Measurements from ENCODE around the gene CORO1A. TPM values are rescaled to one million over a fixed set of nuclear protein-coding genes. Genes with fewer than 3 reads are reported as not detected.
"Not testable (repeated sequence)": the region's sequence is repeated elsewhere in the genome, so short reads cannot be mapped to it uniquely, and the experiment has no call there.

CORO1A gene
- polyA plus RNA-seq (2013, experiment 1 of 2; ENCODE audit: insufficient read length) = 9.2 TPM
- 2.3 TPM for polyA plus RNA-seq (2013, experiment 2 of 2; ENCODE audit: insufficient read length)

DNA sequence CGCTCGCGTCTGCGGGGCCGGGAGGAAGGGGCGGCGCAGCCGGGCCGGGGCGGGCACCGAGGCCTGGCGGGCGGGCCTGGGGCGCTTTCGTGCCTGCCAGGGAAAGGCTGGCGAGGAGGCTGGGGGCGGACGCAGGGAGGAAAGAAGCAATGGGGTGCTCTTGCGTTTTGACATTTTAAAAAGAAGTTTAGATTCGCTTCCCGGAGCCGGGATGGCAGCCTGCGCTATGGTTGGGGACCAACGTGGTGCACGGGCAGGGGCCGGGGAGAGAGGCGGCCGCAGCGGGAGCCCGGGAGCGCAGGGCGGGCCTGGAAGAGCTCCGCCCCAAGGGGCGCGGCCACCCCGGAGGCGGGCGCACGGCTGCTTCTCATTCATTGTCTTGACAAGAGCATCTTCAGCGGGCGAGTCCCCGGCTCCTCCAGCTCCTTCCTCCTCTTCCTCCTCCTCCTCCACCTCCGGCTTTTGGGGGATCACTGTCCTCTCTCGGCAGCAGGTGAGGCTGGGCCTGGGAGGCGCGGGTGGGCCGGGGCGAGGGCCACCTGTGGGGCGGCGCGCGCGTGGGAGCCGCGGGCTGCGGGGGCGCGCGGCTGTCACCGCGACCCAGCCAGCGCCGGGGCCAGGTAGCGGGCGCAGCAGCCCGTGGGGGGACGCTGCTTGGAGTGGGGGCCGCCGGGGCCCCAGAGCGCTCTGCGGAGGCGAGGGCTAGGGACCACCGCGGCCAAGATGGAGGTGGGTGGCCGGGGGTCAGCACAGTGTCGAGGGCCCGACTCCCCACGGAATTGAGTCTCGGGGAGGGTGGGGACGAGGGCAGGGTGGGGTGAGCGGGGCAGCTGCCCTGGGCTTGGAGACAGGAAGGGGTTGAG is at the start of gene CORO1A:
TSS of gene CORO1A (plus strand) at position 370 of the 863 bp plus-strand sequence. CDS start 1,608 bp downstream, outside the sequence.
- peak; percentile 77 for DNase-seq

DNA sequence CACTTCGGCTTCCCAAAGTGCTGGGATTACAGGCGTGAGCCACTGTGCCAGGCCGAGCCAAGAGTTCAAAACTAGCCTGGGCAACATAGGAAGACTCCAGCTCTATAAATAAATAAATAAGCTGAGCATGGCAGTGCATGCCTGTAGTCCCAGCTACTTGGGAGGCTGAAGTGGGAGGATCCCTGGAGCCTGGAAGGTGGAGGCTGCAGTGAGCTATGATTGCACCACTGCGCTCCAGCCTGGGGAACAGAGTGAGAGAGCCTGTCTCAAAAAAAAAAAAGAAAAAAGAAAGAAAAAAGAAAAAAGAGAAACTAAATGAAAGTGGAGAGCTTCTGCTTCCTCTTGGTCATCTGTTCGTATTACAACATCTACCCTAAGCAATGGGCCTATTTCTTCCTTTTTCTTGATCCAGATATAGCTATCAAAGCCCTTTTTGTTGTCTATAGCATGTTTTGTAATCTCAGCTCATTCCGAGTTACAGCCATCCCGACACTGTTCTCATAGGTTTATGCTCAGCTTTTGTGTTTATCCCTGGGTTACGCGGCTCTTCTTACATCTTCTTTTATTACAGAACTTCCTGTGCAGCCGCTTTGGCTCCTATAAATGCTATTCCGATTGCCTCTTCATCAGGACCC is 46.3 kb upstream of the CORO1A start:
- no peak for DNase-seq

DNA sequence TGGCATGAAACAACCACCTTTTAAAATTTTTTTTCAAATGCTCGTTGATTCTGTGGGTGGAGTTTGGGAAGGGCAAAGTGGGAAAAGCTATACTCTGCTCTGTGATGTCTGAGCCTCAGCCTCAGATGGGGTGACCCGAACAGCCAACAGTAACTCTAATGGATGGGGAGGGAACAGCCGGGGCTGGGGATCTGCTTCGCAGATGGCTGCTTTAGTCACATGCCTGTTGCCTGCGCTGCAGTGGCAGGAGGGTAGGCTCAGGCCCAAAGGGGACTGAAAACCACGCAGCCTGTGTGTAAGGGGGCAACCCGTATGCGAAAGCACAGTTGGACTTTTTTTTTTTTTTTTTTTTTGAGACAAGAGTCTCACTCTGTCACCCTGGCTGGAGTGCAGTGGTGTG is 45.5 kb upstream of the CORO1A start:
- DNase-seq = no peak

DNA sequence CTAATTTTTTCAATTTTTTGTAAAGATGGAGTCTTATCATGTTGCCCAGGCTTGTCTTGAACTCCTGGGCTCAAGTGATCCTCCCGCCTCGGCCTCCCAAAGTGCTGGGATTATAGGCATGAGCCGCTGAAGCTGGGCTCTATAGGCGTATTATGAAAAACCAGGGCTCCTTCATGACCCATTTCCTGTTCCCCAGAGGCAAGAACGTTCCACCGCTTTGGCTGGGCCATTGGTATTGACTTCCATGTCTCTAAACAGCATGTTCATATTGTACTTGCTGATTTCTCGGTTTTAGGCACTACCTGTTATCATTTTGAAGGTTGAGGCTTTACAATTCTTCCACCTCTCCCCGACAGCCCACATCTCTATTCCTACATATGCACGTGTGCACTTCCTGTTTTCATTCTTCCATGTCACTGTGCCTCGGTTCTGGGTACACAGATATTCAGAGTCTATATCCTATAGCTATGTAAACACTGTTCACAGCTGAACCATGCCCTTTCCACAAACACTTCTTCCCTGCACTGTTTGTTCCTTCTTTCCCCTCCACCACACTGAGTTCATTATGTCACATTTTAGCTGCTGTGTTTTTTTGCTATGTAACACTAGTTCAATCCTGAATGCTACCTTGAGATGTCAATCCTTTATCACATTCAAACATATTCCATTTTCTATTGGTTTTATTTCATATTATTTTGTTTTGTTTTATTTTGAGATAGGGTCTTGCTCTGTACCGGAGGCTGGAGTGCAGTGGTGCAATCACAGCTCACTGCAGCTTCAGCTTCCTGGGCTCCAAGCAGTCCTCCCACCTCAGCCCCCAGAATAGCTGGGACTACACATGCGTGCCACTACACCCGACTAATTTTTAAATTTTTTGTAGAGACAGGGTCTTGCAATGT is 43.6 kb upstream of the CORO1A start:
- no peak for DNase-seq

DNA sequence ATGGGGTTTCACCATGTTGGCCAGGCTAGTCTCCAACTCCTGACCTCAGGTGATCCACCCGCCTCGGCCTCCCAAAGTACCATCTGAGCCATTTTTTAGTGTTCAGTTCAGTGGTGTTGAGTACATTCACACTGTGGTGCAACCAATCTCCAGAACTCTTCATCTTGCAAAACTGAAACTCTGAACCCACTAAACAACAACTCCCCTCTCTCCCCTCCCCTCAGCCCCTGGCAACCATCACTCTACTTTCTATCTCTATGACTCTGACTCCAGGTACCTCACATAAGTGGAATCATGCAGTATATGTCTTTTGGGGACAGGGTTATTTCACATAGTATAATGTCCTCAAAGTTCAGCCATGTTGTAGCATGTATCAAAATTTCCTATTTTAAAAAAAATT is 41.7 kb upstream of the CORO1A start:
- no peak for DNase-seq

DNA sequence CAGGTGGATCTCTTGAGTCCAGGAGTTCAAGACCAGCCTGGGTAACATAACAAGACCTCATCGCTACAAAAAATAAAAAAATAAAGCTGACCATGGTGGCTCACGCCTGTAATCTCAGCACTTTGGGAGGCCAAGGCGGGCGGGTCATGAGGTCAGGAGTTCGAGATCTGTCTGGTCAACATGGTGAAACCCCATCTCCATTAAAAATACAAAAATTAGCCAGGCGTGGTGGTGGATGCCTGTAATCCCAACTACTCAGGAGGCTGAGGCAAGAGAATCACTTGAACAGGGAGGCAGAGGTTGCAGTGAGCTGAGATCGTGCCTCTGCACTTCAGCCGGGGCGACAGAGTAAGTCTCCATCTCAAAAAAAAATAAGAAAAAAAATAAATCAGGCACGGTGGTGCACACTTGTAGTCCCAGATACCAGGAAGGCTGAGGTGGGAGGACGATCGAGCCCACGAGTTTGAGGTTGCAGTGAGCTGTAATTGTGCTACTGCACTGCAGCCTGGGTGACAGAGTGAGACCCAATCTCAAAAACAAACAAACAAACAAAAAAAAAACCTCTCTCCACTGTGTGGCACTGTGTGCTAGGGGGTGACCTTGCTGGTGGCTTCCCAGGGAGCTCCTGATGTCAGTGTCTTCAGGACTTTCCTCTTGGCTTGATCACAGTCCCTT is 40.6 kb upstream of the CORO1A start:
- no peak for DNase-seq

DNA sequence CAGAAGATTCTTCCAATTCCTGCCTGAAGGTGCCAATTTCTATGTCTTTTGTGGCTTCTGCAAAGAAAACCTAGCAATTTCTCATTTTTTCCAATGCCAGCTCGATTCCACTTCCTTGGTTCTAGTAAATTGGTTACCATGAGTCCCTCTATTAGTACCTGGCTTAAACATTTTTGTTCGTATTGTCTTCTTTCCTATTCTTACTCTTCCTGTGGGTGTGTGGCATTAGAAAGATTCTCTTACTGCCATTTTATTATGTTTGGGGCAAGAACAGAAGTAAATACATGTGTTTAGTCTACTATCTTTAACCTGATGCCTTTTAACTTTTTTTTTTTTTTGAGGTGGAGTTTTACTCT is 40.1 kb upstream of the CORO1A start:
- no peak for DNase-seq

DNA sequence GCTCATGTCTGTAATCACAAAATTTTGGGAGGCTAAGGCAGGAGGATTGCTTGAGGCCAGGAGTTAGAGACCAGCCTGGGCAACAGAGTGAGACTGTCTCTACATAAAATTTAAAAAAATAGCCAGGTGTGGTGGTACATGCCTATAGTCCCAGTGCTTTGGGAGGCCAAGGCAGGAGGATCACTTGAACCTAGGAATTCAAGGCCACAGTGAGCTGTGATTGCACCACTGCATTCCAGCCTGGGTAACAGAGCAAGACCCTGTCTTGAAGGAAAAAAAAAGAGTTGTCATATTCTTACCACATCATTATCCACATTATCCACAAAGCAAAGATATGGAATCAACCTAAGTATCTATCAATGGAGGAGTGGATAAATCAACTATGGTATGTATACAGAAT is 39.4 kb upstream of the CORO1A start:
- no peak for DNase-seq

DNA sequence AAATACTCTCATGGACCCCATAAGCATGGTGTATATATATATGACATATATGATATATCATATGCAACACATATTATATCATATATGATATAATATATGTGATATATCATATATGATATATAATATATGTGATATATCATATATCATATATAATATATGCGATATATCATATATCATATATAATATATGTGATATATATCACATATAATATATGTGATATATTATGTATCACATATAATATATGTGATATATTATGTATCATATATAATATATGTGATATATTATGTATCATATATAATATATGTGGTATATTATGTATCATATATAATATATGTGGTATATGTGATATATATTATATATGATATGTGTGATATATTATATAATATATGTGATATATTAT is 38.5 kb upstream of the CORO1A start:
- no peak for DNase-seq

DNA sequence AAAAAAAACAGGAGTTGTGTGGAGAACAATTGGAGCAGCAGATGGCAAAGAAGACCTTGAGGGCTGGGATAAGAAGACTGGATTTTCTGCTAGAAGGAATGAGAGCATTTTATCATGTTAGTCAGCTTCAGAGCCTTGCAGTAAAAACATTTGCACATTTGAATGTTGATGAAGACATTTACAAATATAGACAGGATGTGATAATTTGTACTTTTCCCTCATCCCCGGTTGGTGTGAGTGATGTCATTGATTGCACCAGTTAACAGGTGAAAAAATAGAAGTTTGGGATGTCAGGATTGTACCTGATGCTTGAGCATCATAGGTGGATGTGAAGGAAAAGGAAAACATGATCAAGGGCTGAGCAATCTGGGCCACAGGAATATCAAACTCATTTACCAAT is 37.7 kb upstream of the CORO1A start:
- DNase-seq = no peak

DNA sequence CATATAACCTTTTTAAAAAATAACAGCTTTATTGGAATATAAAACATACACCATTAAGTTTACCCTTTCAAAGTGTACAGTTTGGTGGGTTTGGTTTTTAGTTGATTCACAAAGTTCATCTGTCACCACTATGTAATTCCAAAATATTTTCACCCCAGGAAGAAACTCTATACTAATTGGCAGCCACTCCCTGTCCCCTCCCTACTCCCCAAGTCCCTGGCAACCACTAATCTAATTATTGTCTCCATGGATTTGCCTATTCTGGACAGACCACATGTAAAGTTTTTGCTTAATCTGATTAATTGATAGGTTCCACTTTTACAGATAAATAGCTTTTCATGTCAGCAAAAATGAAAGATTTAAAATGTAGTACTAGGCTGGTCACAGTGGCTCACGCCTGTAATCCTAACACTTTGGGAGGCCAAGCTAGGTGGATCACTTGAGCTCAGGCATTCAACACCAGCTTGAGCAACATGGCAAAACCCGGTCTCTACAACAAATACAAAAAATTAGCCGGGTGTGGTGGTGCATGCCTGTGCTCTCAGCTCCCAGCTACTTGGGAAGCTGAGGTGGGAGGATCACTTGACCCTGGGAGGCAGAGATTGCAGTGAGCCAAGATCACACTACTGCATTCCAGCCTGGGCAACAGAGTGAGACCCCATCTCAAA is 35.4 kb upstream of the CORO1A start:
- DNase-seq = no peak

DNA sequence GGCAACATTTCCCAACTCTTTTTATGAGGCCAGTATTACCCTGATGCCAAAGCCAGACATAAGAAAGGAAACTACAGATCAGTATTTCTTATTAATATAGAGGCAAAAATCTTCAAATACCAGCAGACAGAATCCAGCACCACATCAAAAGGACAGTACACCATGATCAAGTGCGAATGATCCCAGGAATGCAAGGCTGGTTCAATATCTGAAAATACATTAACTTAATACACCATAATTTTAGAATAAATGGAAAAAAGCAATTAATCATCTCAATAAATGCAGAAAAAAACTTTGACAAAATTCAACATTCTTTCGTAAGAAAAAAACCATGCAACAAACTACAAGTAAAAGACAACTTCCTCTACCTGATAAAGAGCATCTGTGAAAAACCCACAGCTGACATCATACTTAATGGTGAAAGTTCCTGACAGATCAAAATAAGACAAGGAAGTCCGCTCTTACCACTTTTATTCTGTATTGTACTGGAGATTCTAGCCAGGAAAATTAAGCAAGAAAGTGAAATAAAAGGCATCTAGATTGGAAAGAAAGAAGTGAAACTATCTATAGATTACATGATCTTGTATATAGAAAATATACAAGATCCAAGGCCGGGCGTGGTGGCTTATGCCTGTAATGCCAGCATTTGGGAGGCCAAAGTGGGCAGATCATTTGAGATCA is 34.0 kb upstream of the CORO1A start:
- no peak for DNase-seq

DNA sequence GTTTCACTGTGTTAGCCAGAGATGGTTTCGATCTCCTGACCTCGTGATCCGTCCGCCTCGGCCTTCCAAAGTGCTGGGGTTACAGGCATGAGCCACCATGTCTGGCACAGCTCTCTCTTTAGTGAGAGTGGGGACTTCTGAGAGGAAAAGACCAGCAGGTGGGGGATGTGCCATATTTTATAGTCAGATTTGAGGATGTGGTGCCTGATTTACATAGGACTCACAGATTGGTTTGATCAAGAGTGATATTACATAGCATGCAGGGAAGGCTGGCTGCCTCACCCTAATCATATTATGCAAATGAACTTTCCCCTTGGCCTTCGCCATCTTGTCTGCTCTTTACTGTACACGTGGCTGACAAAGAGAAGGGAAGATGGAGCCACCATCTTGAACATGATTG is 32.3 kb upstream of the CORO1A start:
- DNase-seq = no peak

DNA sequence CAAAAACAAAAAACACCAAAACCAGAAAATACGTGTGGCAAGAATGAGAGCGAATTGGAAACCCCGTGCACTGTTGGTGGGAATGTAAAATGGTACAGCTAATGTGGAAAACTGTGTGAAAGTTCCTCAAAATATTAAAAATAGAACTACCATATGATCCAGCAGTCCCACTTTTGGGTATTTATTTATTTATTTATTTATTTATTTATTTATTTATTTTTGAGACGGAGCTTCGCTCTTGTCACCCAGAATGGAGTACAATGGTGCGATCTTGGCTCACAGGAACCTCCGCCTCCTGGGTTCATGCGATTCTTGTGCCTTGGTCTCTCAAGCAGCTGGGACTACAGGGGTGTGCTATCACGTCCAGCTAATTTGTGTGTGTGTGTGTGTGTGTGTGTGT is 30.9 kb upstream of the CORO1A start:
- no peak for DNase-seq

DNA sequence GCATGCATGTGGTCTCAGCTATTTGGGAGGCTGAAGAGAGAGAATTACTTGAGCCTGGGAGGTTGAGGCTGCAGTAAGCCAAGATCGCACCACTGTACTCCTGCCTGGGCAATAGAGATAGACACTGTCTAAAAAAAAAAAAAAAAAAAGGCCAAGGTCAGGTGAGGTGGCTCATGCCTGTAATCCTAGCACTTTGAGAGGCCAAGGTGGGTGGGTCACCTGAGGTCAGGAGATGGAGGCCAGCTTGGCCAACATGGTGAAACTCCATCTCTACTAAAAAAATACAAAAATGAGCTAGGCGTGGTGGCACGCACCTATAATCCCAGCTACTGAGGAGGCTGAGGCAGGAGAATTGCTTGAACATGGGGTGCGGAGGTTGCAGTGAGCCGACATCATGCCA is 28.2 kb upstream of the CORO1A start:
- no peak for DNase-seq

DNA sequence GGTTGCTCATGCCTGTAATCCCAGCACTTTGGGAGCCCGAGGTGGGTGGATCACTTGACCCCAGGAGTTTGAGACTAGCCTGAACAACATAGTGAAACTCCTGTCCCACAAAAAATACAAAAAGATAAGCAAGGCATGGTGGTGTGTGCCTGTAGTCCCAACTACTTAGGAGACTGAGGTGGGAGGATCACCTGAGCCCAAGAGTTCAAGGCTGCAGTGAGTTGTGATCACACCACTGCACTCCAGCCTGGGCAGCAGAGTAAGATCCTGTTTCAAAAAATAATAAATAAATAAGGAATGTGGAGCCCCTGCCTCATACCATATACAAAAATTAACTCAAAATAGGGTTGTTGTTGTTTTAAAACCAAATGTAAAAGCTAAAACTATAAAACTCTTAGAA is 26.2 kb upstream of the CORO1A start:
- no peak for DNase-seq

DNA sequence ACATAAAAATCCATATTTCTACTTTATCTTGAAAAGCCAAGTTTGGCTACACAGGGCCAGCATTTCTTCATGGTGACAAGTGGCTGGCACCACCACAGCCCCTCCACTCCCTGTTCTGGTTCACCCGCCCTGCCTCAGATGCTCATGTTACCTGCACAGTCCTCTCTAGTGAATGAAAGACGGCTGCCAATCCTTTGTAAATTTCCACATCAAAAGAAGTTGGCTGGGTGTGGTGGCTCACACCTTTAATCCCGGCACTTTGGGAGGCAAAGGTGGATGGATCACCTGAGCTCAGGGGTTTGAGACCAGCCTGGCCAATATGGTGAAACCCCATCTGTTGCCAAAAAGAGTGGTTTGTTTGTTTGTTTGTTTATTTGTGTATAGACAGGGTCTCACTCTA is 19.9 kb upstream of the CORO1A start:
- DNase-seq = no peak

DNA sequence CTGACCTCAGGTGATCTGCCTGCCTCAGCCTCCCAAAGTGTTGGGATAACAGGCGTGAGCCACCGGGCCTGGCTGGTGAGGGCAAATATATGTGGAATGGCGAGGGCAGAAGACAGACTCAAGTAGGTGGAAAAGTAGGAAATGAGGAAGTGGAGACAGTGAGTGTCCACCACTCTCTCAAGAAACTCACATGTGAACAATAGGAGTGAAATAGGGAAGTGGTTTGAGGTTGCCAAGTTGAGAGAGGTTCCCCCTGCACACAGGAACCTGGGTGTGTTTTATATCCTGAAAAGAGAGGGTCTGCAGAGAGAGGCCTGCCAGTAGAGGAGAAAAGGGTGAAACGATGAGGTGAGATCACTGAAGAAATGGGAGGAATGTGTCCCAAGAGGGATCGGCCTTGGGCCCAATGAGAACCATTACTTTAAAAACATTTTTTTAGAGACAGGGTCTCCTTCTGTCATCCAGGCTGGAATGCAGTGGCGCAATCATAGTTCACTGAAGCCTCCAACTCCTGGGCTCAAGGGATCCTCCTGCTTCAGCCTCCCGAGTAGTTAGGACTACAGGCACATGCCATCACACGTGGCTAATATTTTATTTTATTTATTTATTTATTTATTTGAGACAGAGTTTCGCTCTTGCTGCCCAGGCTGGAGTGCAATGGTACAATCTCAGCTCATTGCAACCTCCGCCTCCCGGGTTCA is 17.1 kb upstream of the CORO1A start:
- no peak for DNase-seq

DNA sequence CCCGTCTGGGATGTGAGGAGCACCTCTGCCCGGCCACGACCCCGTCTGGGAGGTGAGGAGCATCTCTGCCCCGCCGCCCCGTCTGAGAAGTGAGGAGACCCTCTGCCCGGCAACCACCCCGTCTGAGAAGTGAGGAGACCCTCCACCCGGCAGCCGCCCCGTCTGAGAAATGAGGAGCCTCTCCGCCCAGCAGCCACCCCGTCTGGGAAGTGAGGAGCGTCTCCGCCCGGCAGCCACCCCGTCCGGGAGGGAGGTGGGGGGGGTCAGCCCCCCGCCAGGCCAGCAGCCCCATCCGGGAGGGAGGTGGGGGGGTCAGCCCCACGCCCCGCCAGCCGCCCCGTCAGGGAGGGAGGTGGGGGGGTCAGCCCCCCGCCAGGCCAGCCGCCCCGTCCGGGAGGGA is 14.7 kb upstream of the CORO1A start:
- not testable (repeated sequence) for DNase-seq

DNA sequence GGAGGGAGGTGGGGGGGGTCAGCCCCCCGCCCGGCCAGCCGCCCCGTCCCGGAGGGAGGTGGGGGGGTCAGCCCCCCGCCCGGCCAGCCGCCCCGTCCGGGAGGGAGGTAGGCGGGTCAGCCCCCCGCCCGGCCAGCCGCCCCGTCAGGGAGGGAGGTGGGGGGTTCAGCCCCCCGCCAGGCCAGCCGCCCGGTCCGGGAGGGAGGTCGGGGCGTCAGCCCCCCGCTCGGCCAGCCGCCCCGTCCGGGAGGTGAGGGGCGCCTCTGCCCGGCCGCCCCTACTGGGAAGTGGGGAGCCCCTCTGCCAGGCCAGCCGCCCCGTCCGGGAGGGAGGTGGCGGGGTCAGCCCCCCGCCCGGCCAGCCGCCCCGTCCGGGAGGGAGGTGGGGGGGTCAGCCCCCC is 14.0 kb upstream of the CORO1A start:
- DNase-seq = not testable (repeated sequence)

DNA sequence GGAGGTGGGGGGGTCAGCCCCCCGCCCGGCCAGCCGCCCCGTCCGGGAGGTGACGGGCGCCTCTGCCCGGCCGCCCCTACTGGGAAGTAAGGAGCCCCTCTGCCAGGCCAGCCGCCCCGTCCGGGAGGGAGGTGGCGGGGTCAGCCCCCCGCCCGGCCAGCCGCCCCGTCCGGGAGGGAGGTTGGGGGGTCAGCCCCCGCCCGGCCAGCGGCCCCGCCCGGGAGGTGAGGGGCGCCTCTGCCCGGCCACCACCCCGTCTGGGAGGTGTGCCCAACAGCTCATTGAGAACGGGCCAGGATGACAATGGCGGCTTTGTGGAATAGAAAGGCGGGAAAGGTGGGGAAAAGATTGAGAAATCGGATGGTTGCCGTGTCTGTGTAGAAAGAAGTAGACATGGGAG is 13.3 kb upstream of the CORO1A start:
- not testable (repeated sequence) for DNase-seq
